Testis (tissue), 5 donors: ENCODE measurements around the gene MAN1B1. TPM values are rescaled to one million over a fixed set of nuclear protein-coding genes. Genes with fewer than 3 reads are reported as not detected.

Source experiments
- DNase-seq: peaks from one replicate; pipeline ENCODE4 v3.0.0-alpha.2; 2019
- H3K27ac ChIP-seq, 2 donors: fragments of 200-600 bp; sonication (generic); one replicate each; pipeline ENCODE4 v1.5.1; 2019
- H3K27me3 ChIP-seq: fragments of 200-600 bp; sonication (generic); one replicate; pipeline ENCODE4 v1.5.1; 2019
- H3K36me3 ChIP-seq: fragments of 200-600 bp; sonication (generic); one replicate; pipeline ENCODE4 v1.5.1; 2017; ENCODE audit warnings: low read depth; ENCODE audit errors: missing control alignments
- H3K4me1 ChIP-seq: fragments of 200-600 bp; sonication (generic); one replicate; pipeline ENCODE4 v1.5.1; 2019
- H3K4me3 ChIP-seq, 2 donors: fragments of 200-600 bp; sonication (generic); one replicate each; pipeline ENCODE4 v1.5.1; 2017 to 2019
- H3K9me3 ChIP-seq: fragments of 200-600 bp; sonication (generic); one replicate; pipeline ENCODE4 v1.5.1; 2017
- POLR2A ChIP-seq: fragments of 450-650 bp; IDR thresholded peaks from one replicate; pipeline ENCODE4 v1.6.1; 2017; ENCODE audit warnings: antibody characterized with exemption, mild to moderate bottlenecking, moderate library complexity
- WGBS, 2 donors: methylation state at CpG; one replicate each; pipeline ENCODE4 v1.1.5; 2018; 5-methylcytosine and 5-hydroxymethylcytosine counted together
- intact Hi-C: fragments of 100-400 bp; cut with DNase I; formaldehyde crosslinking; loops from one replicate; pipeline ENCODE4 v1.15.1; 2023; ENCODE audit warnings: low total_unique reads
- long read RNA-seq, 2 donors: transcript quantifications; one replicate each; lab custom pipeline, GENCODE V29; 2026
- polyA plus RNA-seq: library from polyadenylated mRNA; stranded (reverse); fragments of 350-450 nt; fragmentation: Illumina TruSeq; extraction: RNeasy Lipid Tissue Mini Kit (QIAGEN cat#74804); gene quantifications from one replicate; pipeline ENCODE4 v1.2.3, GENCODE V29; 2014; ENCODE audit warnings: low read depth, low replicate concordance; ENCODE audit not compliant: insufficient read depth
- total RNA-seq, 2 donors: library from RNA; depleted of rRNA; stranded (reverse); fragments of >200 nt; gene quantifications; one replicate each; pipeline ENCODE4 v1.2.3, GENCODE V29; 2016
- TF ChIP-seq, protein P1 (sequence below), 3 experiments: fragments of 450-650 bp in 2 of 3; fragments of 200-600 bp in 1 of 3; sonication (generic) in 1 of 3; IDR thresholded peaks; one replicate each; pipeline ENCODE4 v1.5.1; 2016 to 2019; ENCODE audit warnings: antibody characterized with exemption in 3 of 3, mild to moderate bottlenecking in 2 of 3, moderate library complexity in 1 of 3

Gene MAN1B1
- 100 to 1,000 TPM; 122 to 124 TPM for total RNA-seq
- 62.2 TPM for polyA plus RNA-seq
- long read RNA-seq, donor 1, transcript MAN1B1-202 (13 exons, 2,769 nt) = major isoform, 15 of 35 reads
- long read RNA-seq, donor 1, partial matches to known transcripts = 19 of 35 reads
- long read RNA-seq, donor 1, other reads (novel, unspliced or antisense) = 0 of 35 reads
- long read RNA-seq, donor 2, transcript MAN1B1-202 (13 exons, 2,769 nt) = major isoform, 6 of 11 reads
- long read RNA-seq, donor 2, partial matches to known transcripts = 5 of 11 reads
- long read RNA-seq, donor 2, other reads (novel, unspliced or antisense) = 0 of 11 reads

DNA sequence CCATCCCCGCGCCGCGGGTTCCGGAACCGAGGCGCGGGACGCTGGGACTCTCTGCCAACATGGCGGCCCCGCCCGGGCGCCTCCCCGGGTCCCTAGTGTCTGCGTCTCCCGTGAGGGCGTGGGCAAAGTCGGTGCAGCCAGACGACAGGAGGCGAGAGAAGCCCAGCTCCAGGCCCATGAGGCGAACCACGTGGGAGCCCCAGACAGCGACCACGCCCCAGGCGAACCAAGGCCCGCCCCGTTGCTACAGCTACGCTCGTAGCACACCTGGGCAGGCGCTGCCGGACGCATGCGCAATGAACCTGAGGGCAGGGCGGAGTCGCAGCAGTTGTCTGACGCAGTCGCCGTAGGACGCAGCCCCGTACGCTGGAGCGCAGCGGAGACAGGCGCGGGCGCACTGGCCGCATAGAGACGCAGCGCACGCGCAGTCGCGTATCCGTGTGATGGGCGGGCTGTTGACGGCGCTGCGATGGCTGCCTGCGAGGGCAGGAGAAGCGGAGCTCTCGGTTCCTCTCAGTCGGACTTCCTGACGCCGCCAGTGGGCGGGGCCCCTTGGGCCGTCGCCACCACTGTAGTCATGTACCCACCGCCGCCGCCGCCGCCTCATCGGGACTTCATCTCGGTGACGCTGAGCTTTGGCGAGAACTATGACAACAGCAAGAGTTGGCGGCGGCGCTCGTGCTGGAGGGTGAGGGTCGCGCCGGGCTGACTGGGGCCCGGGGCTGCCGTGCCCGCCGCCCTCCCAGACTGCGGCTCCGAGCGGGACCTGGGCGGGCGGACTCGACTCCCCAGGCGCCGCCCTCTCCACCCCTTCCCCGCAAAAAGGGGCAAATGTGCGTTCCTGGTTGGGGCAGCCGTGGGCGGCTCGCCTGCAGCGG lies at the start of gene MAN1B1:
MAN1B1 (plus strand) TSS at position 455 of the 878 bp plus-strand sequence; CDS start at position 470, 15 bp downstream.
- Histone ChIP-seq H3K27ac (peak within 1 kb of the TSS; percentile 78 to 94), H3K4me1 (peaks cover 17% of the 10 kb centered on the region), H3K9me3 (no peaks in the 10 kb centered on the region), H3K36me3 (no peaks in the 10 kb centered on the region), H3K27me3 (no peaks in the 10 kb centered on the region), H3K4me3 (peak within 1 kb of the TSS; percentile 86 to 89)
- peak; percentile 17 for TF ChIP-seq POLR2A
- TF ChIP-seq, protein P1, sequence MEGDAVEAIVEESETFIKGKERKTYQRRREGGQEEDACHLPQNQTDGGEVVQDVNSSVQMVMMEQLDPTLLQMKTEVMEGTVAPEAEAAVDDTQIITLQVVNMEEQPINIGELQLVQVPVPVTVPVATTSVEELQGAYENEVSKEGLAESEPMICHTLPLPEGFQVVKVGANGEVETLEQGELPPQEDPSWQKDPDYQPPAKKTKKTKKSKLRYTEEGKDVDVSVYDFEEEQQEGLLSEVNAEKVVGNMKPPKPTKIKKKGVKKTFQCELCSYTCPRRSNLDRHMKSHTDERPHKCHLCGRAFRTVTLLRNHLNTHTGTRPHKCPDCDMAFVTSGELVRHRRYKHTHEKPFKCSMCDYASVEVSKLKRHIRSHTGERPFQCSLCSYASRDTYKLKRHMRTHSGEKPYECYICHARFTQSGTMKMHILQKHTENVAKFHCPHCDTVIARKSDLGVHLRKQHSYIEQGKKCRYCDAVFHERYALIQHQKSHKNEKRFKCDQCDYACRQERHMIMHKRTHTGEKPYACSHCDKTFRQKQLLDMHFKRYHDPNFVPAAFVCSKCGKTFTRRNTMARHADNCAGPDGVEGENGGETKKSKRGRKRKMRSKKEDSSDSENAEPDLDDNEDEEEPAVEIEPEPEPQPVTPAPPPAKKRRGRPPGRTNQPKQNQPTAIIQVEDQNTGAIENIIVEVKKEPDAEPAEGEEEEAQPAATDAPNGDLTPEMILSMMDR (IDR thresholded peaks at IDR 0.05) = peak in 2 of 3 experiments; percentile 2
- intact Hi-C loops = no loop called here
- 0 to 8% methylated on average over 4 to 65 of the region's 101 CpGs for WGBS, 2 donors
- DNase-seq = peak; percentile 99

DNA sequence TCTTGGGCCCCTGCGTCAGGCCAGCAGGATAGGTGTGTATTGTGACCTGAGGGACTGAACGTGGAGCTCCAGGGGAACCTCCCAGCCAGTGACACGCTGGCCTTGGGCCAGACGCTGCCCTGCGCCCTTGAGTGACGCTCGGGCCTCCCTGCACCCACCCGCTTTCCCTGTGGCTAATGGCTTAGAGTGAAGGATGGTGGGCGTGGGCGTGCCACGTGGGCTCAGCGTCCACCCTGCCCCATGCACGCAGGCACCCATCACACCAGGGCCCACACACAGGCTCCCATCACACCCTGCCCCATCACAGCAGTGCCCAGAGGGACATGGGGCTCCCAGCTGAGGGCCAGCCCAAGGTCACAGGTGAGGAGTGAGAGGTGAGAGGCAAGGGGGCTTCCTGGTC lies 49.8 kb upstream of the MAN1B1 start:
- TF ChIP-seq POLR2A = no peak
- TF ChIP-seq, protein P1 (IDR thresholded peaks at IDR 0.05) = no peak
- Histone ChIP-seq H3K9me3 (no peaks in the 10 kb centered on the region), H3K4me3 (no peak overlapping the region), H3K27ac (no peak overlapping the region), H3K36me3 (no peaks in the 10 kb centered on the region), H3K4me1 (peaks cover 11% of the 10 kb centered on the region), H3K27me3 (no peaks in the 10 kb centered on the region)
- WGBS, 2 donors = 65 to 80% methylated on average over 4 to 11 of the region's 13 CpGs
- DNase-seq = no peak
- intact Hi-C loops = loop anchor here (10.0 kb wide), 1 partner anchor 202 kb away; no protein-coding TSS in a partner anchor

DNA sequence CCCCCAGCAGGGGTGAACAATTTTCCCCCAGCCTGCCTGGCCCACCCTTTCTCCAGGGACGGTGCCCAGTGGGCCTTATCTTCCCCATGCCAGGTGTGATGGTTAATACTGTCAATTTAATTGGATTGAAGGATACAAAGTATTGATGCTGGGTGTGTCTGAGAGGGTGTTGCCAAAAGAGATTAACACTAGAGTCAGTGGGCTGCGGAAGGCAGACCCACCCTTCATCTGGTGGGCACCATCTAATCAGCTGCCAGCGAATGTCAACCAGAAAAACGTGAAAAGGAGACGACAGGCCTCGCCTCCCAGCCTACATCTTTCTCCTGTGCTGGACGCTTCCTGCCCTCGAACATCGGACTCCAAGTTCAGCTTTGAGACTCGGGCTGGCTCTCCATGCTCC lies 49.3 kb upstream of the MAN1B1 start:
- no peak for TF ChIP-seq POLR2A
- TF ChIP-seq, protein P1 (IDR thresholded peaks at IDR 0.05) = no peak
- H3K27me3 ChIP-seq = no peaks in the 10 kb centered on the region
- DNase-seq = no peak
- H3K4me1 ChIP-seq = peaks cover 11% of the 10 kb centered on the region
- intact Hi-C loops = loop anchor here (10.0 kb wide), 1 partner anchor 203 kb away; no protein-coding TSS in a partner anchor
- WGBS, 2 donors = 84 to 92% methylated on average over 10 of the region's 10 CpGs
- no peaks in the 10 kb centered on the region for H3K36me3 ChIP-seq
- no peak overlapping the region for H3K27ac ChIP-seq
- no peak overlapping the region for H3K4me3 ChIP-seq
- H3K9me3 ChIP-seq = no peaks in the 10 kb centered on the region

DNA sequence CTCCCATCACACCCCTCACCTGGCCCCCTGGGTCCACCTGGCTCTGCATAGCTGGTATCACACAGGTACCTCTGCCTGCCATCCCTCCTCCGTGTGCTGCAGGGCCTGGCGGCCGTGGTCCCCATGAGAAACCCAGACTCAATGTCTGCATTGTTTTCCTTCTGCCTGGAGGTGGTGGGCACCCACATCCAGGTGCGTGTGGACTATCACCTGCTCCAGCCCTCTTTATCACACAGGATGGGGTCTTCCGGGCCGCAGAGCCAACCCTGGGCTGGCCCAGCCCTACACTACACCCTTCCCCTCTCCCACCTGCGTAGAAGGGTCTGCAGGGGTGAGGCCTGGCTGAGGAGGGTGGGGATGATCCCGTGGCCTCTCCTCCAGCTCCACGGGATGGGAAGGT lies 47.9 kb upstream of the MAN1B1 start:
- Histone ChIP-seq H3K27ac (no peak overlapping the region), H3K36me3 (no peaks in the 10 kb centered on the region), H3K4me3 (no peak overlapping the region), H3K27me3 (no peaks in the 10 kb centered on the region), H3K9me3 (no peaks in the 10 kb centered on the region), H3K4me1 (peaks cover 11% of the 10 kb centered on the region)
- TF ChIP-seq, protein P1 (IDR thresholded peaks at IDR 0.05) = no peak
- TF ChIP-seq POLR2A = no peak
- intact Hi-C loops = loop anchor here (10.0 kb wide), 1 partner anchor 204 kb away; no protein-coding TSS in a partner anchor
- 91 to 97% methylated on average over 7 to 9 of the region's 9 CpGs for WGBS, 2 donors
- no peak for DNase-seq
